GM23248 (cell line): ENCODE data around the gene SERINC3. TPM values are rescaled to one million over a fixed set of nuclear protein-coding genes. Genes with fewer than 3 reads are reported as not detected.

Experiments
- DNase-seq: peaks from one replicate; pipeline ENCODE4 v3.0.0-alpha.2; 2015
- H2AFZ ChIP-seq: fragments of 200-600 bp; sonication (generic); 2 replicates; pipeline ENCODE4 v1.6.1; 2016; ENCODE audit warnings: antibody characterized with exemption
- H3F3A ChIP-seq: fragments of 200-600 bp; sonication (generic); 2 replicates; pipeline ENCODE4 v1.6.1; 2016; ENCODE audit warnings: mild to moderate bottlenecking, antibody characterized with exemption, mixed run types; ENCODE audit not compliant: insufficient read depth
- H3K27ac ChIP-seq: fragments of 200-600 bp; sonication (generic); 2 replicates; pipeline ENCODE4 v1.5.1; 2016; ENCODE audit warnings: mild to moderate bottlenecking
- H3K27me3 ChIP-seq: fragments of 200-600 bp; sonication (generic); replicated peaks from 2 replicates; pipeline ENCODE4 v1.6.1; 2016; ENCODE audit warnings: mild to moderate bottlenecking; ENCODE audit not compliant: insufficient read depth
- H3K36me3 ChIP-seq: fragments of 200-600 bp; sonication (generic); 2 replicates; pipeline ENCODE4 v1.6.1; 2016; ENCODE audit warnings: low read depth, mild to moderate bottlenecking
- H3K4me1 ChIP-seq: fragments of 200-600 bp; sonication (generic); 2 replicates; pipeline ENCODE4 v1.6.1; 2016; ENCODE audit warnings: mild to moderate bottlenecking; ENCODE audit not compliant: insufficient read depth
- H3K4me2 ChIP-seq: fragments of 200-600 bp; sonication (generic); one replicate; pipeline ENCODE4 v1.6.1; 2016; ENCODE audit warnings: mild to moderate bottlenecking; ENCODE audit not compliant: unreplicated experiment
- H3K4me3 ChIP-seq: fragments of 200-600 bp; sonication (generic); 2 replicates; pipeline ENCODE4 v1.5.1; 2016; ENCODE audit warnings: mild to moderate bottlenecking
- H3K79me2 ChIP-seq: fragments of 200-600 bp; sonication (generic); 2 replicates; pipeline ENCODE4 v1.6.1; 2016; ENCODE audit warnings: mild to moderate bottlenecking; ENCODE audit not compliant: insufficient read depth
- H3K9ac ChIP-seq: fragments of 200-600 bp; sonication (generic); 2 replicates; pipeline ENCODE4 v1.6.1; 2016; ENCODE audit warnings: mild to moderate bottlenecking
- H3K9me2 ChIP-seq: fragments of 200-600 bp; sonication (generic); 2 replicates; pipeline ENCODE4 v1.6.1; 2016; ENCODE audit warnings: mixed run types, mild to moderate bottlenecking, moderate library complexity; ENCODE audit not compliant: insufficient read depth
- H3K9me3 ChIP-seq: fragments of 200-600 bp; sonication (generic); one replicate; pipeline ENCODE4 v1.6.1; 2017; ENCODE audit warnings: low read depth
- H4K20me1 ChIP-seq: fragments of 200-600 bp; sonication (generic); 2 replicates; pipeline ENCODE4 v1.6.0; 2016; ENCODE audit not compliant: insufficient read depth
- EZH2 ChIP-seq: fragments of 200-600 bp; sonication (generic); IDR thresholded peaks from 2 replicates; pipeline ENCODE4 v1.6.1; 2018; ENCODE audit warnings: antibody characterized with exemption, mild to moderate bottlenecking; ENCODE audit not compliant: insufficient read depth, poor library complexity, severe bottlenecking
- EZH2phosphoT487 ChIP-seq: fragments of 200-600 bp; sonication (generic); IDR thresholded peaks from 2 replicates; pipeline ENCODE4 v1.6.1; 2018; ENCODE audit warnings: antibody characterized with exemption, moderate library complexity, mild to moderate bottlenecking, low read depth; ENCODE audit not compliant: insufficient read depth
- WGBS, 2 experiments: methylation state at CpG; one replicate each; pipeline ENCODE4 v1.1.6; 2015 to 2017; ENCODE audit warnings: low lambda C conversion rate in 2 of 2, low coverage in 1 of 2; ENCODE audit errors: missing lambda C conversion rate in 2 of 2; 5-methylcytosine and 5-hydroxymethylcytosine counted together
- in situ Hi-C: fragments of 300-500 bp; cut with MboI; formaldehyde crosslinking; loops from 2 replicates; pipeline ENCODE4 v1.15.0; 2020
- polyA plus RNA-seq: library from polyadenylated mRNA; unstranded; fragments of >200 nt; fragmentation: Nextera tagmentation; extraction: Ambion mirVana; gene quantifications from 2 replicates; pipeline ENCODE4 v1.2.1, GENCODE V29; 2016
- total RNA-seq: library from RNA; depleted of rRNA; stranded (reverse); fragments of >200 nt; shearing (Covaris generic); gene quantifications from 2 replicates; pipeline ENCODE4 v1.2.3, GENCODE V29; 2014

The SERINC3 gene
- total and polyA plus RNA-seq, 2 experiments from 2014 or later, result 141 to 194 TPM

DNA sequence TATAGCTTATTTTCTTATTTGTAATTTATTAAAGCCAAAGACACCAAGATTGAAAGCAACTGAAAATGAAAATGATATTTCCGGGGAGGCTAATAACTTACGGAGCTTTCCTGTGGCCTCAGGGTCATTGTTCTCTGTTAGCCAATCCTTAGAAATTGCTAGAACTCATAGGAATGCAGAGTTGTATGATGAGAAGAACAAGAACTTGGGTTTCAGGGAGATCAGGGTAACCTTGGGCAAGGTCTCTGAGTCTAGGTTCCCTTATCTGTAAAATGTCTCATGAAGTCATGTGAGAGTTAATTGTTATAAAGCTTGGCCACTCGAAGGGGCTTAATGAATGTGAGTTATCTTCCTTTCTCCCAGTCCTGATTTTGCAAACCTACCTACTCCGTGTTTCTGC, 20.1 kb upstream of the SERINC3 start:
- Histone ChIP-seq H3K4me2 (no peak overlapping the region), H3K4me3 (no peak overlapping the region), H3K9me2 (no peaks in the 10 kb centered on the region), H3K4me1 (peaks cover 9% of the 10 kb centered on the region), H3K36me3 (0 out of 2 replicates have a peak, but pooled peaks cover 4% of the 10 kb centered on the region), H3K9ac (no peak overlapping the region), H3F3A (0 out of 2 replicates have a peak, but pooled peaks cover 5% of the 10 kb centered on the region), H3K79me2 (peaks cover 36% of the 10 kb centered on the region), H3K27ac (no peak overlapping the region), H3K9me3 (no peaks in the 10 kb centered on the region), H2AFZ (no peak overlapping the region), H4K20me1 (no peaks in the 10 kb centered on the region), H3K27me3 (no peaks in the 10 kb centered on the region)
- in situ Hi-C loops, result no loop called here
- no peak for DNase-seq
- 68 to 74% methylated on average over 4 of the region's 4 CpGs for WGBS, 2 experiments
- no peak for TF ChIP-seq EZH2
- TF ChIP-seq EZH2phosphoT487, result no peak

DNA sequence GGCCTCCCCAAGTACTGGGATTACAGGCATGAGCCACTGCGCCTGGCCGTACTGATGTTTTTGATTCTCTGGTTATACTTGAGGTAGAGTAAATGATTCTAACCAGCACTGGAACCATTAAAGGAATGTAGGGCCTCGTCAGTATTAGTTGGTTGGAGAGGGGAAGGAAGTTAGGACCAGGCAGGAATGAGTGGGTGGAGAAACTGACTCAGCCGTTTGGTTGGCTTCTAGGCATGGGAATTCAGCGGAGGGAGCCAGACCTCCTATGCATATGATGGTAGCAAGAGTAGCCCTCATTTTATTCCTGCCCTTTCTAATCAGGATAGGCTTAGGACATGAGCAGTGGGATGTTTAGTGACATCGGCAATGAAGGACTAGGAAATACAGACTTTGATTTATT, 19.0 kb upstream of the SERINC3 start:
- Histone ChIP-seq H3K36me3 (0 out of 2 replicates have a peak, but pooled peaks cover 4% of the 10 kb centered on the region), H3K4me3 (no peak overlapping the region), H3K27ac (peak overlapping the region; percentile 41), H3F3A (0 out of 2 replicates have a peak, but pooled peaks cover 5% of the 10 kb centered on the region), H3K4me2 (peak overlapping the region; percentile 8), H4K20me1 (no peaks in the 10 kb centered on the region), H3K79me2 (peaks cover 38% of the 10 kb centered on the region), H3K27me3 (no peaks in the 10 kb centered on the region), H3K9me3 (no peaks in the 10 kb centered on the region), H3K4me1 (peaks cover 9% of the 10 kb centered on the region), H2AFZ (no peak overlapping the region; the same call in 1 of the 2 replicates), H3K9ac (no peak overlapping the region), H3K9me2 (no peaks in the 10 kb centered on the region)
- WGBS, 2 experiments, result 43 to 47% methylated on average over 6 of the region's 6 CpGs
- DNase-seq, result peak; percentile 90
- TF ChIP-seq EZH2phosphoT487, result no peak
- TF ChIP-seq EZH2, result no peak
- in situ Hi-C loops, result no loop called here

DNA sequence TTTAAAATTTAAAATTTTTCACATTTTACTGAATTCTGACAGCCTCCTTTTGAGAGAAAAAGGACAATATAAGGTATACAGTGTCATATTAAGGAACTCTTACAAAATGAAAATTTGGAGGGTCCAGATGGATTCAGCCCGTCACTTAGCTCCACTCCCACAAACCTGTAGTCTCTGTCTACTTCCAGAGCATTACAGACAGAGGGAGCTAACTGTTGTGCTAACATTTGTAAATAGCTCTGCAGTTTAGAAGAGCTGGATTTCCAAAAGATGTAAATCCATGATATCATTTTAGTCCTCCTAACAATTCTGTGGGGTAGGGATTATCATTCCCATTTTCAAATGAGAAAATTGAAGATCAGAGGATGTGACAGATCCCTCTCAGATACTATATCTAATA, 16.1 kb upstream of the SERINC3 start:
- no peak overlapping the region for H2AFZ ChIP-seq
- in situ Hi-C loops, result no loop called here
- no peak overlapping the region for H3K4me2 ChIP-seq
- no peaks in the 10 kb centered on the region for H4K20me1 ChIP-seq
- 0 out of 2 replicates have a peak, but pooled peaks cover 4% of the 10 kb centered on the region for H3K36me3 ChIP-seq
- TF ChIP-seq EZH2phosphoT487 (no peak), EZH2 (no peak)
- no peak for DNase-seq
- H3K27me3 ChIP-seq, result no peaks in the 10 kb centered on the region
- H3K4me1 ChIP-seq, result peaks cover 14% of the 10 kb centered on the region
- no peaks in the 10 kb centered on the region for H3K9me2 ChIP-seq
- H3F3A ChIP-seq, result peaks cover 12% of the 10 kb centered on the region; the same call in 1 of the 2 replicates
- WGBS, 2 experiments, result 89 to 91% methylated on average over 1 of the region's 1 CpG
- no peak overlapping the region for H3K9ac ChIP-seq
- no peak overlapping the region for H3K4me3 ChIP-seq
- no peaks in the 10 kb centered on the region for H3K9me3 ChIP-seq
- H3K27ac ChIP-seq, result no peak overlapping the region
- H3K79me2 ChIP-seq, result peaks cover 46% of the 10 kb centered on the region

DNA sequence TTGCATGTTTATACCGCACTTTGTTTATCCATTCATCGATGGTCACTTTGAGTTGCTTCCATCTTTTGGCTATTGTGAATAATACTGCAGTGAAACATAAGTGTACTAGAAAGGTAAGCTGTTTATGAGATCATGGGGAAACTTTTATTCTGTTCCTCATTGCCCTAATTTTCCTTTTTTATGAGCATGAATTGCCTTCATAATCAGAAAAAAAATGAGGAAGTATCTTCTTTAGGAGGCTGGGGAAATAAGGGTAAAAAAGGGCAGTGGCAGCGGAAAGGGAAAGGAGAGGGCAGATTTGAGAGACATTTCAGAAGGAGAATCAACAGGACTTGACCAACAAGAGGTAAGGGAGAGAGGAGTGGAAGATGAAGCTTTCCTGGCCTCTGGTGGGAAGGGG, 14.3 kb upstream of the SERINC3 start:
- H3F3A ChIP-seq, result peaks cover 21% of the 10 kb centered on the region; the same call in 1 of the 2 replicates
- no peak for TF ChIP-seq EZH2phosphoT487
- no peak for TF ChIP-seq EZH2
- 98 to 99% methylated on average over 3 of the region's 3 CpGs for WGBS, 2 experiments
- H3K9me2 ChIP-seq, result no peaks in the 10 kb centered on the region
- H3K9ac ChIP-seq, result no peak overlapping the region
- 0 out of 2 replicates have a peak, but pooled peaks cover 4% of the 10 kb centered on the region for H3K36me3 ChIP-seq
- H3K9me3 ChIP-seq, result no peaks in the 10 kb centered on the region
- H4K20me1 ChIP-seq, result no peaks in the 10 kb centered on the region
- H3K4me1 ChIP-seq, result peaks cover 22% of the 10 kb centered on the region
- no peak overlapping the region for H2AFZ ChIP-seq
- H3K27me3 ChIP-seq, result no peaks in the 10 kb centered on the region
- no peak overlapping the region for H3K27ac ChIP-seq
- in situ Hi-C loops, result no loop called here
- DNase-seq, result no peak
- no peak overlapping the region for H3K4me2 ChIP-seq
- peaks cover 30% of the 10 kb centered on the region for H3K79me2 ChIP-seq
- H3K4me3 ChIP-seq, result no peak overlapping the region
